Activated effector memory CD4-positive, alpha-beta T cell treated with Interleukin-2 at 50 U/mL for 16 hours (primary cell): ENCODE results near the gene HOXB13.

Experiments
- DNase-seq: peaks from one replicate; pipeline ENCODE4 v3.0.0-alpha.2; 2020

The HOXB13 gene

DNA sequence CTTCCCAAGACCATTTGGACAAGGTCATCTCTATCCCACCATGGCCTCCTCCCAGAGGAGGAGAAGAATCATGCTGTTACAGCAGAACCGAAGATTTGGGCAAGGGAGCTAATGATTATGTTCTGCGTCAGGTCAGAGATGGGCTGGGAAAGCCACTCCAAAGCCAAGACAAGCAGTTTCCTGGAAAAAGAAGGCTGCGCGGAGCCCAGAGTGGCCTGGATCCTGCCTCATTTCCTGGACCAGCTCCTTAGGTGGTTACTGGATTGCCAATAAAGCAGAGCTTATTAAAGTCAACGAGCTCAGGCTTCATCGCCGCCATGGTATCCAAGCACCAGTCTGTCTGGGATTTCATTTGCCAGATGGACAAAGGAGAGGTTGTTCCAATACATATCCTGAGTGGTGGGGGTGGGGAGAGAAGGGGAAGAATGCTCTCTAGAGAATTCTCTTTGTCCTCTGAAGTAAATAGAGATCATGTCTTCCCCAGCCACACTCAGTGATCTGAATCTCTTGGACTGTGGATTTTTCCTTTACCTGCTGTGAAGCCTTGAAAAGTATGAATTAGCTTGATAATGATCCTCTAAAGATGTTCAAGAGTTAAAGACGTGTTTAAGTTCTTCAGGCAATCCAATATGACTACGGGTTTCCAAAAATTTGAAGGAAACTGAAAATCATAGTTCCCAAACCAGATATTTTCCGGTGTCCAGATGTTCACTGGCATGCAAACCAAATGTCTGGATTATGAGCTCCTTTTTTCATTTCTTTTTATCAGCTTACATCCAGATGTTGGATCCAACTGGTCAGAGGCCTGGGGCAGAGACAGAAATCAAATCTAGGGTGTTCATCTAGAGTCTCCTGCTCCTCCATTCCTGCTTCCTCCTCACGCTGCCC is 23.9 kb downstream of the HOXB13 start:
- DNase-seq: no peak

DNA sequence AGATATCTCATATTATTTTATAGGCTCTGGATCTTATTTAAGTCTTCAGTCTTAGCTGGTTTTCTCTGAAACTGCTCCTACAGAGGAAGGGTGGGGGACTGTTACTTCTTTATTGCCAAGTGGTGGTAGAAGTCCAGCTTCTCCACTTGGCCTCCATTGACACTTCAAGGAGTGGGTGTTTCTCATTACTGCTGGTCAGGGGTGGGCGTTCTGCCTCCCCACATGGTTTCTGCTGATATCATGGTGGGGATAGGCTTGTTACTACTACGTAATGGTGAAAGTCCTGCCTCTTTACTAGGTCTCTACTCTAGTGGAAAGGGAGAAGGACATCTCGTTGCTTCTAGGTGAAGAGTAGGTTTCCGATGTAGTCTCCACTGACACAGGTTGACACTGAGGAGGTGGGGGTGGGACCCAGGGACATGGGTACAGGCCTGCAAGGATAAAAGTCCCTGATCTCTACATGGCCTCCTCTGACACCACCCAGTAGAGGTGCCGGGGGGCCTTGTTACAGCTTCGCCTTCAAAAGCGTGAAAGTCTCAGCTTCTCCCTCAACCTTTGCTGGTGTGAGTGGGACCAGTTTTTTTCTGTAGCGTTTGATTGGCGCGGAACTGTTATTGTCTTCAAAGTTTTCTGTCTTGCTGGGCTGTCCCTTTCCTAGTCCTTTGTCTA is 26.6 kb downstream of the HOXB13 start:
- DNase-seq: no peak

DNA sequence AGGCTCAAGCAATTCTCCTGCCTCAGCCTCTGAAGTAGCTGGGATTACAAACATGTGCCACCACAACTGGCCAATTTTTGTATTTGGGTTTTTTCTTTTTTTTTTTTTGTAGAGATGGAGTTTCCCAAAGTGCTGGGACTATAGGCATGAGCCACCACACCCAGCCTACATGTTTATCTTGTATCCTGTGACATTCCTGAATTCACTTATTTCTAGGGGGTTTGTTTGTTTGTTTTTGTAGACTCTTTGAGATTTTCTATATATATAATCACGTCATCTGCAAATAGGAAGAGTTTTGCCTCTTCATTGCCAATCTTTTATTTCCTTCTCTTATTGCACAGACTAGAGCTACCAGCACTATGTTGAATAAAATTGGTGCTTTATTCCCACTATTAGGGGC is 35.4 kb downstream of the HOXB13 start:
- no peak for DNase-seq

DNA sequence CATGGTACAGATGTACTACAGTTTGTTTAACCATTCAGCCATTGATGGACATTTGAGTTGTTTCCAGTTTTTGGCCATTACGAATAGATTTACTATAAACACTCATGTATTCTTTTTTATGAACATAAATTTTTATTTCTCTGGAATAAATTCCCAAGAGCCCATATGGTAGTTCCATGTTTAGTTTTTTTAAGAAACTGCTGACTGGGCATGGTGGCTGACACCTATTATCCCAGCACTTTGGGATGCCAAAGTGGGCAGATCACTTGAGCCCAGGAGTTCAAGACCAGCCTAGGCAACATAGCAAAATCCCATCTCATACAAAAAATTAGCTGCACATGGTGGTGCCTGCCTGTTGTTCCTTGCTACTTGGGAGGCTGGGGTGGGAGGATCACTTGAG is 36.5 kb downstream of the HOXB13 start:
- DNase-seq: no peak

DNA sequence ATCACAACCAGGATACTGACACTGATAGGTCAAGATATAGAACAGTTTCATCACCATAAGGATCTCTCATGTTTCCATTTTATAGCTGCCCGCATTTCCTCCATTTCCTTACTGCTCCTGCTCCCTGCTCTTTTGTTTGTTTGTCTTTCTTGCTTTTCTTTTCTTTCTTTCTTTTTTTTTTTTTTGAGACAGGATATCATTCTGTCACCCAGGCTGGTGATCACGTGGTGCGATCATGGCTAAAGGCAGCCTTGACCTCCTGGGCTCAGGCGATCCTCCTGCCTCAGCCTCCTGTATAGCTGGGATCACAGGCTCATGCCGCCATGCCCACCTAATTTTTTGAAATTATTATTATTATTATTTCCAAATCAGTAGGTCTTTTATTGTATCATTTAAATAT is 37.9 kb downstream of the HOXB13 start:
- no peak for DNase-seq

DNA sequence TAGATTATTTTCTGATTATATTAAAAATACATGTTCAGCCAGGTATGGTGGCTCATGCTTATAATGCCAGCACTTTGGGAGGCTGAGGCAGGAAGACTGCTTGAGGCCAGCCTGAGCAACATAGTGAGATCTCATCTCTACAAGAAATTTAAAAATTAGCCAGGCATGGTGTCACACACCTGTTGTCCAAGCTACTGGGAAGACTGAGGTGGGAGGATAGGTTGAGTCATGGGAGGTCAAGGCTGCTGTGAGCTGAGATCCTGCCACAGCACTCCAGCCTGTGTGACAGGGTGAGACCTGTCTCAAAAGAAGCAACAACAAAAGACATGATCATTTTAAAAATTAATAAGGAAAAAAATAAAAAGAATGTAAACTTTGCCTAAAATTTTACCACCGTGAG is 46.9 kb downstream of the HOXB13 start:
- DNase-seq: no peak

DNA sequence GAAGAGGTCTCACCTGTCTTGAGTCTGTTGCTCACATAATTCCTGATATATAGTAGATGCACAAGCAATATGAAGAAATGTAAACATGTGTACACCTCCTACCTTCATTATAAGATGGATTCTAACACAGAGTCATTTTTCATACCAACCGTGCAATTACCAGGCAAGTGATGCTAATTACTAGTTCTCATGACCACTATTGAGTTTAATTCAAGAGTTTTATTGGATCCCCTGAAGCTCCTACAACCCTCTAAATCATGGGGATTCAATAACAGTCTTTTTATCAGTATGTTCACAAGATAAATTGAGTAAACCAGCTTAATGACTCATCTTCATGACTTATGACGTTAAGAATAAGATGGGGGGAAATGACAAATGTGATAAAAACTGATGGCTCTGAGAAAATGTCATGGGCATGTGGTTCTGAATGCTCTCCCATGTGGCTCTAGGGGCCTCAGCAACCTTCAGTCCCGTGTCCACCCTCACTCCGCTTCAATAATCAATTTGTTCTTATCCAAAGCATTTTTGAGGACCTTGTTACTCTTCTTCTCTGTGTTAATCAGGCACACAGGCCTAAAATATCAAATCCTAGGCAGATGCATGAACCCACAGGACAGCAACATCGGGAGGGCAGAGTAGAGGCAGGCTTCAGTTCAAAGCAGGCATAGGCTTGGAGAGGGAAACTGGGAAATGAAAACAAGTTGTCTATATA is 49.0 kb downstream of the HOXB13 start:
- no peak for DNase-seq

DNA sequence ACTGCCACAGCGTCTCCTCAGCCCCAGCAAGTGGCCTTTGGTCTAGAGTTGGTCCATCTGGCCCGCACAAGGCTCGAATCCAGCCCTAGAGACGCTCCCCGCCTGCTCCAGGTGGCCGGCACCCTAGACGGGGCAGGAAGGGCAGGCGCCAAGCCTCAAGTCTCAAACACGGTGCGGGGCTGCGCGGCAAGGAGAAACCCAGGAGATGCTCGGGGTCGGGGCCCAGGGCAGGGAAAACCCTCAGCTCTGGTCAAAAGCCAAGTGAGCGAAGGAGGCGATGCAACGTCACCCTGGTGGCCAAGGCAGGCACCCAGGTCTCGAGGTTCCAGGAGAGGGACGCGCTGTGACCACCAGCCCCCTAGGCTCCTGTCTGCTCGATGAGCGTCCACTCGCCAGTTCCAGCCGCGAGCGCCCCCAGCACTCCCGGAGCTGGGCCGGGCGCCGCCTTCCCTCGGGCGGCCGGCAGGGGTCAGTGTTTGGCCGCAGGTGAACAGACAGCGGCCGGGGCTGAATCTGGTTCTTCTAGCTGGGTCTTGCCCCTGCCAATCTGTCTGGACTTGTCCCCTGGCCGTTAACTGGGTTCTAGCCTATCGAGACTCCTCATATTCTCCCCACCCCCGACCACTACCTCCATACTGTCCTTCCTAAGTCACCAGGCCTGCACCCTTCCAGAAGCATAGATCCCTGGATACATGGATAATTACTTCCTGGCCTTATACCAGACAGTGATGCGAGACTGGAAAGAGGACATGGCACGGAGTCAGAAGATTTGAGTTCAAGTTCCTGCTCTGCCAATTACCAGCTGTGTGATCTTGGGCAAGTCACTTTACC is 50.2 kb downstream of the HOXB13 start:
- DNase-seq: peak; percentile 53

DNA sequence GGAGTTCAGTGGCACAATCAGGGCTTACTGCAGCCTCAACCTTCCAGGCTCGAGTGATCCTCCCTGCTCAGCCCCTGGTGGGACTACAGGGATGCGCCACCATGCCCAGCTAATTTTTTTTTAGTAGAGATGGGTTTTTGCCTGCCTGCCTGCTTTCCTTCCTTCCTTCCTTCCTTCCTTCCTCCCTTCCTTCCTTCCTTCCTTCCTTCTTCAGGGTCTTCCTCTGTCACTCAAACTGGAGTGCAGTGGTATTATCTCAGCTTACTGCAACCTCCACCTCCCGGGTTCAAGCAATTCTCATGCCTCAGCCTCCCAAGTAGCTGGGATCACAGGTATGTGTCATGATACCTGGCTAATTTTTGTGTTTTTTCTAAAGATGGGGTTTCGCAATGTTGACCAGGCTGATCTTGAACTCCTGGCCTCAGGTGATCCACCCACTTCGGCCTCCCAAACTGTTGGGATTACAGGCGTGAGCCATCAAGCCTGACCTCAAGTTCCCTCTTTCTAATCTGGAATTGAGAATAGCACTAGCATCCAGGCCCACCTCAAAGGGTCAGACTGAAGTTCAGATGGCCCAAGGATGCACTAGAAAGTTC is 51.5 kb downstream of the HOXB13 start:
- no peak for DNase-seq
